Fibroblast of lung (primary cell): ENCODE results near the gene NFASC. TPM values are rescaled to one million over a fixed set of nuclear protein-coding genes. Genes with fewer than 3 reads are reported as not detected.

Source experiments
- DNase-seq, 2 donors: peaks; one replicate each; pipeline versions ENCODE4 v3.0.0 to v3.0.0-alpha.2; 2010; ENCODE audit warnings: low read depth in 2 of 2
- H2AFZ ChIP-seq: 2 replicates; pipeline ENCODE4 v1.5.1; 2012; ENCODE audit warnings: low read length, control low read depth, inconsistent platforms
- H3K27ac ChIP-seq: 2 replicates; pipeline ENCODE4 v1.5.1; 2011; ENCODE audit warnings: low read length, control low read depth; ENCODE audit not compliant: insufficient read depth
- H3K27me3 ChIP-seq: 2 replicates; pipeline ENCODE4 v1.5.1; 2011; ENCODE audit warnings: mild to moderate bottlenecking, low read length; ENCODE audit not compliant: control insufficient read depth, insufficient read depth
- H3K36me3 ChIP-seq: 2 replicates; pipeline ENCODE4 v1.5.1; 2011; ENCODE audit warnings: low read length; ENCODE audit not compliant: control insufficient read depth, insufficient read depth
- H3K4me1 ChIP-seq: 2 replicates; pipeline ENCODE4 v1.5.1; 2011; ENCODE audit warnings: low read length; ENCODE audit not compliant: control insufficient read depth, insufficient read depth; ENCODE audit errors: extremely low read depth
- H3K4me2 ChIP-seq: 2 replicates; pipeline ENCODE4 v1.5.1; 2011; ENCODE audit warnings: low read length, control low read depth; ENCODE audit not compliant: insufficient read depth; ENCODE audit errors: extremely low read depth
- H3K4me3 ChIP-seq, 4 experiments: fragments of 200-600 bp in 1 of 4; sonication (generic) in 1 of 4; replicated peaks in 1 of 4; 2 replicates each; pipeline ENCODE4 v1.5.1; 2011 to 2016; ENCODE audit warnings: low read length in 4 of 4, low read depth in 3 of 4, mild to moderate bottlenecking in 3 of 4, control low read depth in 2 of 4, inconsistent platforms in 1 of 4, mixed read lengths in 1 of 4; ENCODE audit not compliant: insufficient read depth in 1 of 4; ENCODE audit errors: control extremely low read depth in 1 of 4
- H3K79me2 ChIP-seq: 2 replicates; pipeline ENCODE4 v1.5.1; 2012; ENCODE audit warnings: mild to moderate bottlenecking, low read length, inconsistent platforms; ENCODE audit not compliant: control insufficient read depth, insufficient read depth
- H3K9ac ChIP-seq: 2 replicates; pipeline ENCODE4 v1.5.1; 2011; ENCODE audit warnings: mild to moderate bottlenecking, low read length, control low read depth; ENCODE audit not compliant: insufficient read depth
- H3K9me3 ChIP-seq: 2 replicates; pipeline ENCODE4 v1.5.1; 2012; ENCODE audit warnings: low read depth, low read length; ENCODE audit not compliant: control insufficient read depth, insufficient read depth
- H4K20me1 ChIP-seq: 2 replicates; pipeline ENCODE4 v1.5.1; 2011; ENCODE audit warnings: low read length; ENCODE audit not compliant: control insufficient read depth, insufficient read depth; ENCODE audit errors: extremely low read depth
- EZH2 ChIP-seq: IDR thresholded peaks from 2 replicates; pipeline ENCODE4 v1.5.1; 2012; ENCODE audit warnings: low read length, control low read depth, mild to moderate bottlenecking; ENCODE audit errors: missing control alignments
- polyA plus RNA-seq, 2 donors: library from polyadenylated mRNA; depleted of rRNA in 1 of 2; stranded (reverse) in 1 of 2; unstranded in 1 of 2; fragments of >200 nt; gene quantifications; 2 replicates each; pipeline ENCODE4 v1.2.1, GENCODE V29; 2011 to 2012; ENCODE audit warnings: missing spikeins in 1 of 2
- total RNA-seq: library from RNA; depleted of rRNA; stranded (reverse); fragments of >200 nt; gene quantifications from 2 replicates; pipeline ENCODE4 v1.2.1, GENCODE V29; 2014
- TF ChIP-seq, protein P1 (sequence below), 2 donors: IDR thresholded peaks in 1 of 2; conservative IDR thresholded peaks in 1 of 2; 1 replicate in 1 of 2; 2 replicates in 1 of 2; pipeline ENCODE4 v1.5.1; 2011 to 2012; ENCODE audit warnings: low read length in 2 of 2, control low read depth in 1 of 2, inconsistent platforms in 1 of 2, low read depth in 1 of 2, mild to moderate bottlenecking in 1 of 2

Gene NFASC
- total and polyA plus RNA-seq, 2 donors (not counting 1 experiment from before 2014, with no cell fraction given): 13.4 to 16.5 TPM

DNA sequence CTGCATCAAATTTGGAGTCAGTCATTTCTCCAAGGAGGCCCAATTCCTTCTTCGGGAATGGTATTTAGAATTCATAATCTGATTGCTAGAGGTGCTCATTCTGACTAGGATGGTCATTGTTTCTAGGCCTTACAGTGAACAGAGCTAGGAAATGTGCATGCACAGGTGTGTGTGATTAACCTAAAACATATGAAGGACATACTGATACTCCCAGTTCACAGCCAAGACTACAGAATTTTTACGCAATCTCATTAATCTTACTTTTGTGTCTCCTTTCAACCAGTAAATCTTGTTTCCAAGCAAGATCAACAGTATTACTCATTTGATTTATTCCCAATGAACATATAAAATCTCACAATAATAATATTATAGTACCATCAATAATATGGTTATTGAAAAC lies 47.1 kb downstream of the NFASC start:
- TF ChIP-seq, protein P1, sequence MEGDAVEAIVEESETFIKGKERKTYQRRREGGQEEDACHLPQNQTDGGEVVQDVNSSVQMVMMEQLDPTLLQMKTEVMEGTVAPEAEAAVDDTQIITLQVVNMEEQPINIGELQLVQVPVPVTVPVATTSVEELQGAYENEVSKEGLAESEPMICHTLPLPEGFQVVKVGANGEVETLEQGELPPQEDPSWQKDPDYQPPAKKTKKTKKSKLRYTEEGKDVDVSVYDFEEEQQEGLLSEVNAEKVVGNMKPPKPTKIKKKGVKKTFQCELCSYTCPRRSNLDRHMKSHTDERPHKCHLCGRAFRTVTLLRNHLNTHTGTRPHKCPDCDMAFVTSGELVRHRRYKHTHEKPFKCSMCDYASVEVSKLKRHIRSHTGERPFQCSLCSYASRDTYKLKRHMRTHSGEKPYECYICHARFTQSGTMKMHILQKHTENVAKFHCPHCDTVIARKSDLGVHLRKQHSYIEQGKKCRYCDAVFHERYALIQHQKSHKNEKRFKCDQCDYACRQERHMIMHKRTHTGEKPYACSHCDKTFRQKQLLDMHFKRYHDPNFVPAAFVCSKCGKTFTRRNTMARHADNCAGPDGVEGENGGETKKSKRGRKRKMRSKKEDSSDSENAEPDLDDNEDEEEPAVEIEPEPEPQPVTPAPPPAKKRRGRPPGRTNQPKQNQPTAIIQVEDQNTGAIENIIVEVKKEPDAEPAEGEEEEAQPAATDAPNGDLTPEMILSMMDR (conservative IDR thresholded peaks at IDR 0.05 in 1 of 2, IDR thresholded peaks at IDR 0.05 in 1 of 2; ENCODE audit: low read depth in 1 of 2, low read length in 2 of 2): no peak
- no peak for TF ChIP-seq EZH2
- Histone ChIP-seq H3K27ac (no peak overlapping the region), H3K4me2 (no peak overlapping the region), H2AFZ (no peak overlapping the region), H3K9me3 (no peaks in the 10 kb centered on the region), H3K27me3 (no peaks in the 10 kb centered on the region), H3K79me2 (no peaks in the 10 kb centered on the region), H3K4me3 (no peak overlapping the region), H4K20me1 (no peaks in the 10 kb centered on the region), H3K4me1 (no peaks in the 10 kb centered on the region), H3K9ac (no peak overlapping the region), H3K36me3 (no peaks in the 10 kb centered on the region)
- no peak for DNase-seq

DNA sequence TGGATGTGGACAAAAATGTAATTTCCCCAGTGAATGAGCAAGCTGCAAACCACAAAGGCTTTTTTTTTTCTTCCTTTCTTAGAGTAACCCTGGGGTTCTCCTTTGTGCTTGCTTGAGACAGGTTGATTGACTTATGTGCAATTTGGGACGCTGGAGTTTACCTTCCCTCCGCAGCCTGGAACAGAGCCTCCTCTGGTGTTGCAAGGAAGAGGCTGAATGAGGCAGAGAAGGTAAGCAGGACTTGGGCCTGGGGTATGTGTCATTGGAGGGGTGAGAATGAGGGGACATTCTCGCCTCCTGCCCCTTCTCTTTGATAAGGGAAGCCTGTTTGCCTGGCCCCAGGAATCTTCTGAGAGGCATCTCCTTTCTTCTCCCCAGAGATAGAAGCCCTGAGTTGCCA lies 49.8 kb downstream of the NFASC start:
- Histone ChIP-seq H3K79me2 (no peaks in the 10 kb centered on the region), H3K27ac (no peak overlapping the region), H3K9me3 (no peaks in the 10 kb centered on the region), H3K4me3 (no peak overlapping the region), H3K36me3 (no peaks in the 10 kb centered on the region), H3K9ac (no peak overlapping the region), H3K4me2 (no peak overlapping the region), H2AFZ (no peak overlapping the region), H3K27me3 (no peaks in the 10 kb centered on the region), H4K20me1 (no peaks in the 10 kb centered on the region), H3K4me1 (no peaks in the 10 kb centered on the region)
- DNase-seq: peak in 1 of 2 donors; percentile 10
- TF ChIP-seq, protein P1 (conservative IDR thresholded peaks at IDR 0.05 in 1 of 2, IDR thresholded peaks at IDR 0.05 in 1 of 2; ENCODE audit: low read depth in 1 of 2, low read length in 2 of 2): no peak
- no peak for TF ChIP-seq EZH2

DNA sequence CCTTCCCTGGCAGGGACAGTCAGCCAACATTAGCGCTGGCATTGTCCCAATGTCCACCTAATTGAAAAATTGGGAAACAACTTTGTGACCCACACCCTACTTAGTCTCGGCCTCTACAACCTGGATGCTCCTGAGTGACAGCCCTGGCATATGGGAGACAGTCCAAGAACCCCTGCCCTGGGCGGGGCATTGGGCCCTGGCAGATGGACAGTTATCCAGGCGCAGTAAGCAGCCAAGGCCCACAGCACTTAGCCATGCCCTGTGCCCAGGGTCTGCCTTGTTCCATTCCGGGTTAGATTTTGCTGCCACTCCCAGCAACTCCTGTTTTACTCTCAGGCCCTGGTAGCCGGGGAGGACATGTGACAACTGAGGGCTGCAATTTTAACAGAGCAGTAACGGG lies 50.3 kb downstream of the NFASC start:
- Histone ChIP-seq H3K27me3 (no peaks in the 10 kb centered on the region), H3K36me3 (no peaks in the 10 kb centered on the region), H3K9ac (no peak overlapping the region), H3K79me2 (no peaks in the 10 kb centered on the region), H3K4me1 (no peaks in the 10 kb centered on the region), H3K27ac (no peak overlapping the region), H3K4me3 (no peak overlapping the region), H4K20me1 (no peaks in the 10 kb centered on the region), H3K9me3 (no peaks in the 10 kb centered on the region), H2AFZ (no peak overlapping the region), H3K4me2 (no peak overlapping the region)
- DNase-seq: no peak
- TF ChIP-seq, protein P1 (conservative IDR thresholded peaks at IDR 0.05 in 1 of 2, IDR thresholded peaks at IDR 0.05 in 1 of 2; ENCODE audit: low read depth in 1 of 2, low read length in 2 of 2): no peak
- no peak for TF ChIP-seq EZH2
